PC-9 (cell line): ENCODE measurements around the gene OR7A17. TPM values are rescaled to one million over a fixed set of nuclear protein-coding genes. Genes with fewer than 3 reads are reported as not detected.
A peak's percentile ranks its signal among the peaks of the same experiment; 100 is the strongest.

Experiments
- BruUV-seq: library from RNA; stranded (reverse); fragments of 400-500 nt; replicated peaks from 2 replicates; lab custom pipeline; 2021; lab: Mats Ljungman, UMichigan
- CTCF ChIA-PET: fragments of 300-600 bp; sonication (Branson Sonifier 250); formaldehyde crosslinking; loops from one replicate; lab custom pipeline; 2022; ENCODE audit warnings: antibody characterized with exemption; lab: Charles Lee
- POLR2A ChIA-PET: fragments of 300-600 bp; sonication (Branson Sonifier 250); formaldehyde crosslinking; loops from one replicate; lab custom pipeline; 2022; ENCODE audit warnings: antibody characterized with exemption; ENCODE audit not compliant: unreplicated experiment; lab: Charles Lee
- DNase-seq, 2 experiments: peaks; one replicate each; pipeline versions ENCODE4 v3.0.0 to v3.0.0-alpha.2; 2015 to 2022; ENCODE audit warnings: mixed read lengths in 1 of 2
- H2AFZ ChIP-seq: fragments of 200-600 bp; sonication (generic); 2 replicates; pipeline ENCODE4 v1.8.1; 2017; ENCODE audit warnings: antibody characterized with exemption
- H3F3A ChIP-seq: fragments of 200-600 bp; sonication (generic); 2 replicates; pipeline ENCODE4 v1.8.1; 2017; ENCODE audit warnings: antibody characterized with exemption, mild to moderate bottlenecking, low read depth; ENCODE audit not compliant: insufficient read depth
- H3K27ac ChIP-seq: fragments of 200-600 bp; sonication (generic); 2 replicates; pipeline ENCODE4 v1.6.1; 2016; ENCODE audit warnings: mixed run types
- H3K27me3 ChIP-seq: fragments of 200-600 bp; sonication (generic); 2 replicates; pipeline ENCODE4 v1.6.1; 2016; ENCODE audit warnings: low read depth, mixed run types; ENCODE audit not compliant: insufficient read depth
- H3K36me3 ChIP-seq: fragments of 200-600 bp; sonication (generic); 2 replicates; pipeline ENCODE4 v1.6.1; 2016; ENCODE audit warnings: low read depth, mixed run types
- H3K4me1 ChIP-seq: fragments of 200-600 bp; sonication (generic); replicated peaks from 2 replicates; pipeline ENCODE4 v1.6.1; 2016; ENCODE audit warnings: mixed run types; ENCODE audit not compliant: insufficient read depth
- H3K4me2 ChIP-seq: fragments of 200-600 bp; sonication (generic); 2 replicates; pipeline ENCODE4 v1.6.1; 2017; ENCODE audit warnings: mixed run types
- H3K4me3 ChIP-seq: fragments of 200-600 bp; sonication (generic); 2 replicates; pipeline ENCODE4 v1.6.1; 2016; ENCODE audit warnings: mixed run types
- H3K79me2 ChIP-seq: fragments of 200-600 bp; sonication (generic); 2 replicates; pipeline ENCODE4 v1.6.1; 2017; ENCODE audit warnings: low read depth, mixed run types
- H3K9me2 ChIP-seq: fragments of 200-600 bp; sonication (generic); 2 replicates; pipeline ENCODE4 v1.8.1; 2017; ENCODE audit warnings: mild to moderate bottlenecking; ENCODE audit not compliant: insufficient read depth
- H3K9me3 ChIP-seq: fragments of 200-600 bp; sonication (generic); 2 replicates; pipeline ENCODE4 v1.8.1; 2016; ENCODE audit warnings: low read depth; ENCODE audit not compliant: insufficient read depth
- H4K20me1 ChIP-seq: fragments of 200-600 bp; sonication (generic); 2 replicates; pipeline ENCODE4 v1.8.1; 2017; ENCODE audit not compliant: insufficient read depth
- CTCF ChIP-seq: fragments of 200-600 bp; sonication (generic); conservative IDR thresholded peaks from 2 replicates; pipeline ENCODE4 v1.6.1; 2017; ENCODE audit warnings: mixed run types, antibody characterized with exemption, mild to moderate bottlenecking, moderate library complexity
- EZH2 ChIP-seq: fragments of 200-600 bp; sonication (generic); IDR thresholded peaks from 2 replicates; pipeline ENCODE4 v1.8.0; 2017; ENCODE audit warnings: antibody characterized with exemption, low read depth
- intact Hi-C: fragments of 100-400 bp; cut with micrococcal nuclease; formaldehyde crosslinking; loops from one replicate; pipeline ENCODE4 v1.10.0; 2022; ENCODE audit not compliant: unreplicated experiment
- total RNA-seq: library from RNA; stranded (reverse); gene quantifications from 2 replicates; pipeline ENCODE4 v1.2.3, GENCODE V29; 2021

The OR7A17 gene
- total RNA-seq, 1 experiment from 2014 or later = not detected

- H3K4me1 ChIP-seq = peaks cover 17% of the 10 kb centered on the region
- no peaks in the 10 kb centered on the region; the same call in 1 of the 2 replicates for H3K9me3 ChIP-seq
- H2AFZ ChIP-seq = no peak within 1 kb of the TSS
- H3K27me3 ChIP-seq = no peaks in the 10 kb centered on the region
- CTCF ChIA-PET = no interaction called here
- no TSS peak for BruUV-seq
- no peaks in the 10 kb centered on the region for H3K36me3 ChIP-seq
- H3K4me2 ChIP-seq = peak within 1 kb of the TSS; percentile 47
- TF ChIP-seq EZH2 (no peak), CTCF (no peak)
- POLR2A ChIA-PET = no interaction called here
- H3K4me3 ChIP-seq = no peak within 1 kb of the TSS
- no peaks in the 10 kb centered on the region for H3K9me2 ChIP-seq
- H3K27ac ChIP-seq = no peak within 1 kb of the TSS
- DNase-seq = peak in 1 of 2 experiments; percentile 63
- no peaks in the 10 kb centered on the region for H4K20me1 ChIP-seq
- H3F3A ChIP-seq = peaks cover 10% of the 10 kb centered on the region; the same call in 1 of the 2 replicates
- intact Hi-C loops = no loop called here
- H3K79me2 ChIP-seq = no peaks in the 10 kb centered on the region
Measured at GRCh38 chr19:14835011-14835410, 50.9 kb downstream of the OR7A17 start, which contains the start of the genes OR7A5 and OR7C1. Gene OR7A5, minus strand, starts transcription at chr19:14835185. Its CDS starts 6,944 bp downstream, at chr19:14828241. Gene OR7C1, minus strand, starts transcription at chr19:14835185. Its CDS starts 35,049 bp downstream, at chr19:14800136.

DNA sequence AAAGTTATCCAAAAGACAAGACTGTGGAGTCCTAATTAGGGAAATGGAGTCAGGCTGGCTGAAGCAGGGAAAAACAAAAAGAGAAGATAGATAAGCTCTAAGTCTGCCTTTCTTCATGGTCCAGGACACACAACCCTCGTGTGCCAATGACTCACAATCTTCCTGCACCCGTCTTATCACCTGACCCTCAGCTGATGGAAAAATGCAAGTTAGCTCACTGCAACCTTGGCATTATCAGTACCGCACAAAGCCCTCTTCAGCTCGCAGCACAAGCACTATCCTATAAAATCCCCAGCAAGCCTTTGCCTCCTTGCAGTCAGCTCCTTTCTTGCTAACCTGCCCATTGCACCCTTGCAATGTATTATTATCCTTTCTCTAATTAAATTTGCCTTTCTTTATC, 55.2 kb downstream of the OR7A17 start:
- no peak for DNase-seq
- no peaks in the 10 kb centered on the region for H3K79me2 ChIP-seq
- ChIA-PET POLR2A (no interaction called here), CTCF (no interaction called here)
- no peaks in the 10 kb centered on the region for H4K20me1 ChIP-seq
- no peak overlapping the region for H2AFZ ChIP-seq
- peaks cover 13% of the 10 kb centered on the region for H3K4me1 ChIP-seq
- H3K27ac ChIP-seq = no peak overlapping the region
- TF ChIP-seq EZH2 (no peak), CTCF (no peak)
- H3K9me2 ChIP-seq = no peaks in the 10 kb centered on the region
- BruUV-seq = no TSS peak
- peaks cover 10% of the 10 kb centered on the region; the same call in 1 of the 2 replicates for H3F3A ChIP-seq
- H3K27me3 ChIP-seq = no peaks in the 10 kb centered on the region
- H3K36me3 ChIP-seq = no peaks in the 10 kb centered on the region
- intact Hi-C loops = no loop called here
- no peaks in the 10 kb centered on the region for H3K9me3 ChIP-seq
- no peak overlapping the region for H3K4me3 ChIP-seq
- no peak overlapping the region for H3K4me2 ChIP-seq

Other genes starting within 250 kb of the OR7A17 start
- not detected in 2 replicates for gene ADGRE3, start 211.3 kb downstream of the OR7A17 start, total RNA-seq
- 10.1 and 10.5 TPM in 2 replicates for gene ZNF333, start 196.1 kb downstream of the OR7A17 start, total RNA-seq
- 0.25 and 0.26 TPM in 2 replicates for gene ADGRE2, start 107.6 kb downstream of the OR7A17 start, total RNA-seq
- gene OR7A5, start 50.9 kb downstream of the OR7A17 start, total RNA-seq = not detected in 2 replicates
- gene OR7C1, start 50.9 kb downstream of the OR7A17 start, total RNA-seq = not detected in 2 replicates
- not detected in 2 replicates for gene OR7A10, start 37.2 kb downstream of the OR7A17 start, total RNA-seq
- not detected in 2 replicates for gene OR7C2, start 55.4 kb upstream of the OR7A17 start, total RNA-seq
- gene SLC1A6, start 93.7 kb upstream of the OR7A17 start, total RNA-seq = 1.5 and 2.9 TPM in 2 replicates
- gene CASP14, start 163.3 kb upstream of the OR7A17 start, total RNA-seq = 0.58 and 1.9 TPM in 2 replicates
- not detected in 2 replicates for gene OR1I1, start 196.1 kb upstream of the OR7A17 start, total RNA-seq
- gene SYDE1, start 221.3 kb upstream of the OR7A17 start, total RNA-seq = 2.7 and 4.1 TPM in 2 replicates